SK-N-SH (cell line): ENCODE data around the gene CCDC91. TPM values are rescaled to one million over a fixed set of nuclear protein-coding genes. Genes with fewer than 3 reads are reported as not detected.

Experiments used
- CTCF ChIA-PET: fragments of 300-600, 350-600 bp; formaldehyde crosslinking; extraction: SDS; loops from one replicate; lab custom pipeline; 2021; lab: Yijun Ruan, JAX
- POLR2A ChIA-PET: fragments of 350-600 bp; sonication (Branson Sonifier 250); formaldehyde crosslinking; extraction: SDS; loops from one replicate; lab custom pipeline; 2020; ENCODE audit warnings: antibody characterized with exemption, inconsistent platforms; lab: Yijun Ruan, JAX
- DNase-seq: peaks from one replicate; pipeline ENCODE4 v3.0.0; 2012
- H2AFZ ChIP-seq: fragments of 200-600 bp; sonication (generic); 2 replicates; pipeline ENCODE4 v1.8.1; 2016; ENCODE audit warnings: antibody characterized with exemption, mild to moderate bottlenecking, low read depth
- H3F3A ChIP-seq: fragments of 200-600 bp; sonication (generic); replicated peaks from 2 replicates; pipeline ENCODE3; 2016; ENCODE audit warnings: antibody characterized with exemption, mild to moderate bottlenecking; ENCODE audit not compliant: insufficient read depth
- H3K27ac ChIP-seq, 2 experiments: fragments of 200-500 bp in 1 of 2; fragments of 200-600 bp in 1 of 2; sonication (Bioruptor generic) in 1 of 2; sonication (generic), shearing (Covaris generic) in 1 of 2; 2 replicates each; pipeline versions ENCODE4 v1.5.1 to v1.6.1; 2014 to 2016; ENCODE audit warnings: low read depth in 2 of 2, inconsistent platforms in 1 of 2, low read length in 1 of 2, mild to moderate bottlenecking in 1 of 2, mixed read lengths in 1 of 2
- H3K27me3 ChIP-seq: fragments of 200-600 bp; sonication (generic), shearing (Covaris generic); 2 replicates; pipeline ENCODE4 v1.6.1; 2016; ENCODE audit warnings: mixed run types; ENCODE audit not compliant: insufficient read depth
- H3K36me3 ChIP-seq, 2 experiments: fragments of 200-500 bp in 1 of 2; fragments of 200-600 bp in 1 of 2; sonication (Bioruptor generic) in 1 of 2; sonication (generic) in 1 of 2; replicated peaks in 1 of 2; 2 replicates each; pipeline versions ENCODE3 to v1.5.1; 2014 to 2016; ENCODE audit warnings: low read length in 1 of 2, mild to moderate bottlenecking in 1 of 2; ENCODE audit not compliant: insufficient read depth in 2 of 2, control insufficient read depth in 1 of 2
- H3K4me1 ChIP-seq, 2 experiments: fragments of 200-500 bp in 1 of 2; fragments of 200-600 bp in 1 of 2; sonication (Bioruptor generic) in 1 of 2; sonication (generic), shearing (Covaris generic) in 1 of 2; 2 replicates each; pipeline versions ENCODE4 v1.5.1 to v1.6.1; 2014 to 2016; ENCODE audit warnings: low read depth in 1 of 2, low read length in 1 of 2, mixed run types in 1 of 2; ENCODE audit not compliant: insufficient read depth in 2 of 2, control insufficient read depth in 1 of 2
- H3K4me2 ChIP-seq: fragments of 200-600 bp; sonication (generic), shearing (Covaris generic); 2 replicates; pipeline ENCODE4 v1.6.1; 2017; ENCODE audit warnings: mixed run types
- H3K4me3 ChIP-seq, 2 experiments: fragments of 200-500 bp in 1 of 2; fragments of 200-600 bp in 1 of 2; sonication (Bioruptor generic) in 1 of 2; sonication (generic), shearing (Covaris generic) in 1 of 2; 2 replicates each; pipeline versions ENCODE4 v1.5.1 to v1.8.1; 2014 to 2016; ENCODE audit warnings: low read depth in 2 of 2, inconsistent platforms in 1 of 2, low read length in 1 of 2, mild to moderate bottlenecking in 1 of 2, mixed read lengths in 1 of 2, moderate library complexity in 1 of 2
- H3K79me2 ChIP-seq: fragments of 200-600 bp; sonication (generic); 2 replicates; pipeline ENCODE4 v1.8.1; 2017; ENCODE audit warnings: mild to moderate bottlenecking; ENCODE audit not compliant: insufficient read depth
- H3K9ac ChIP-seq: fragments of 200-600 bp; sonication (generic); 2 replicates; pipeline ENCODE4 v1.6.1; 2017; ENCODE audit warnings: mixed run types
- H3K9me2 ChIP-seq: fragments of 200-600 bp; sonication (generic); 2 replicates; pipeline ENCODE4 v1.6.1; 2017; ENCODE audit warnings: mixed run types
- H3K9me3 ChIP-seq: fragments of 200-600 bp; sonication (generic); 2 replicates; pipeline ENCODE4 v1.6.1; 2017; ENCODE audit warnings: mixed run types, mild to moderate bottlenecking, moderate library complexity
- H4K20me1 ChIP-seq: fragments of 200-600 bp; sonication (generic); 2 replicates; pipeline ENCODE4 v1.6.1; 2017; ENCODE audit warnings: mild to moderate bottlenecking, mixed run types; ENCODE audit not compliant: insufficient read depth
- FOSL2 ChIP-seq: IDR thresholded peaks from 2 replicates; pipeline ENCODE4 v1.4.0; 2012; ENCODE audit warnings: low read depth, mild to moderate bottlenecking, moderate library complexity, borderline replicate concordance
- MEF2A ChIP-seq: IDR thresholded peaks from 2 replicates; pipeline ENCODE4 v1.4.0; 2012; ENCODE audit warnings: low read depth, borderline replicate concordance
- NRF1 ChIP-seq: IDR thresholded peaks from 2 replicates; pipeline ENCODE4 v1.6.1; 2012; ENCODE audit warnings: low read depth, mild to moderate bottlenecking, low read length
- PBX3 ChIP-seq: IDR thresholded peaks from 2 replicates; pipeline ENCODE4; 2012
- RCOR1 ChIP-seq: fragments of 150-350 bp; IDR thresholded peaks from 2 replicates; pipeline ENCODE4 v1.6.1; 2017; ENCODE audit warnings: antibody characterized with exemption, low read length
- RFX5 ChIP-seq: IDR thresholded peaks from 2 replicates; pipeline ENCODE4 v1.6.1; 2012; ENCODE audit warnings: mild to moderate bottlenecking, improper control_type of control experiment, low read length
- RXRA ChIP-seq: IDR thresholded peaks from 2 replicates; pipeline ENCODE4 v1.4.0; 2012; ENCODE audit warnings: low read depth, mild to moderate bottlenecking, borderline replicate concordance
- TAF1 ChIP-seq: IDR thresholded peaks from 2 replicates; pipeline ENCODE4 v1.6.1; 2012; ENCODE audit warnings: low read depth, mild to moderate bottlenecking, low read length, moderate library complexity, borderline replicate concordance
- TCF12 ChIP-seq: IDR thresholded peaks from 2 replicates; pipeline ENCODE4 v1.4.0; 2012
- YY1 ChIP-seq: IDR thresholded peaks from 2 replicates; pipeline ENCODE4 v1.4.0; 2012; ENCODE audit warnings: low read depth, mild to moderate bottlenecking
- WGBS: methylation state at CpG from one replicate; pipeline ENCODE4 v1.1.6; 2017; ENCODE audit warnings: low lambda C conversion rate; 5-methylcytosine and 5-hydroxymethylcytosine counted together
- polyA plus RNA-seq, 3 experiments: library from polyadenylated mRNA; depleted of rRNA; stranded (reverse); fragments of >200 nt; gene quantifications; 2 replicates each; pipeline ENCODE4 v1.2.3, GENCODE V29; 2012
- TF ChIP-seq, protein P1 (sequence below): fragments of 200-600 bp; sonication (generic); IDR thresholded peaks from 2 replicates; pipeline ENCODE4 v1.6.1; 2017; ENCODE audit warnings: antibody characterized with exemption, mild to moderate bottlenecking, moderate library complexity
- TF ChIP-seq, protein P2 (sequence below): fragments of 150-350 bp; IDR thresholded peaks from 2 replicates; pipeline ENCODE4 v1.6.1; 2017; ENCODE audit warnings: antibody characterized with exemption, low read length, low read depth, borderline replicate concordance

CCDC91 gene
- polyA plus RNA-seq, 1 of the 3 experiments (the other 2 are of a cell fraction) = 13.0 TPM

DNA sequence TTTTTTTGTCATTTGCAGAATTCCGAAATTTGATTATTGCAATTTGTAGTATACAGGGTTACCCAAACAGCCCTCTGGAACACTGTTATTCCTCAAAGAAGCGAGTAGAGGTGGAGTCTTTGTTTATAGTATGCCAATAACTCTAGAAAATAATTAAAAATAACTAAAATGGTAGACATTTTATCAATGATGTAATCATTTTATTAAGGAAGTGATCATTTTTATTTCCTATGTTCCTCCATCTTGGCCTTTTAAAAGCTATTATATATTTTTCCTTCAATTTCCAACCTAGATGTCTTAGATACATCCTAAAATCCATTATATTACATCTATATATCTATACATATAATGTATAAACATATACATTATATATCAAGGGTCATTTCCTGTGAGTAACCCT, 106.0 kb downstream of the CCDC91 start:
- ChIA-PET POLR2A (no interaction called here), CTCF (no interaction called here)
- Histone ChIP-seq H3K4me1 (no peaks in the 10 kb centered on the region), H3K79me2 (no peaks in the 10 kb centered on the region), H2AFZ (no peak overlapping the region), H4K20me1 (no peaks in the 10 kb centered on the region), H3K27me3 (no peaks in the 10 kb centered on the region), H3K27ac (no peak overlapping the region), H3F3A (no peaks in the 10 kb centered on the region), H3K9me3 (no peaks in the 10 kb centered on the region), H3K4me3 (no peak overlapping the region), H3K36me3 (peaks cover 0 to 6% of the 10 kb centered on the region in 2 experiments), H3K9me2 (no peaks in the 10 kb centered on the region), H3K9ac (no peak overlapping the region), H3K4me2 (no peak overlapping the region)
- no peak for DNase-seq
- 96% methylated on average over 2 of the region's 2 CpGs for WGBS
- no peak for TF ChIP-seq RFX5
- no peak for TF ChIP-seq RXRA
- TF ChIP-seq, all 33 proteins: peak for 0

DNA sequence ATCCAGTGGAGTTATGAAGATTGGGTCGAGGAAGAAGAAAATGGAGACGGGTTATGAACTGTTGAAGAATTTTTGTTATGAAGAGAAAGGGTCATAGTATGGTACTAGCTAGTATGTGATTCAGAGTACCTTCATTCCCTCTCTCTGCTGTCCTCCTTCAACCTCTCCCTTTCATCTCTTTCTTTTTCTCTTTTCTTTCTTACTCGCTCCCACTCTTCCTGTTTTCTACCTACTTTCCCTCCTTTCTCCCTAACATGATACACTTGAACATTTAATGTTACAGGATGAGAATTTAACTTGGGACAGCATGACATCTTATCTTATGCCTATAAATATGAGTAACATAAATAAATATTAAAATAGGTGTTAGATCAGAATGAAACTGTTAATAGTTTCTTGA, 112.9 kb downstream of the CCDC91 start:
- H3K9me2 ChIP-seq = no peaks in the 10 kb centered on the region
- ChIA-PET CTCF (no interaction called here), POLR2A (no interaction called here)
- TF ChIP-seq, protein P1, sequence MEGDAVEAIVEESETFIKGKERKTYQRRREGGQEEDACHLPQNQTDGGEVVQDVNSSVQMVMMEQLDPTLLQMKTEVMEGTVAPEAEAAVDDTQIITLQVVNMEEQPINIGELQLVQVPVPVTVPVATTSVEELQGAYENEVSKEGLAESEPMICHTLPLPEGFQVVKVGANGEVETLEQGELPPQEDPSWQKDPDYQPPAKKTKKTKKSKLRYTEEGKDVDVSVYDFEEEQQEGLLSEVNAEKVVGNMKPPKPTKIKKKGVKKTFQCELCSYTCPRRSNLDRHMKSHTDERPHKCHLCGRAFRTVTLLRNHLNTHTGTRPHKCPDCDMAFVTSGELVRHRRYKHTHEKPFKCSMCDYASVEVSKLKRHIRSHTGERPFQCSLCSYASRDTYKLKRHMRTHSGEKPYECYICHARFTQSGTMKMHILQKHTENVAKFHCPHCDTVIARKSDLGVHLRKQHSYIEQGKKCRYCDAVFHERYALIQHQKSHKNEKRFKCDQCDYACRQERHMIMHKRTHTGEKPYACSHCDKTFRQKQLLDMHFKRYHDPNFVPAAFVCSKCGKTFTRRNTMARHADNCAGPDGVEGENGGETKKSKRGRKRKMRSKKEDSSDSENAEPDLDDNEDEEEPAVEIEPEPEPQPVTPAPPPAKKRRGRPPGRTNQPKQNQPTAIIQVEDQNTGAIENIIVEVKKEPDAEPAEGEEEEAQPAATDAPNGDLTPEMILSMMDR = no peak
- TF ChIP-seq PBX3 = no peak
- TF ChIP-seq NRF1 = no peak
- no peak for TF ChIP-seq YY1
- TF ChIP-seq RFX5 = no peak
- no peak for TF ChIP-seq MEF2A
- TF ChIP-seq FOSL2 = no peak
- TF ChIP-seq, protein P2, sequence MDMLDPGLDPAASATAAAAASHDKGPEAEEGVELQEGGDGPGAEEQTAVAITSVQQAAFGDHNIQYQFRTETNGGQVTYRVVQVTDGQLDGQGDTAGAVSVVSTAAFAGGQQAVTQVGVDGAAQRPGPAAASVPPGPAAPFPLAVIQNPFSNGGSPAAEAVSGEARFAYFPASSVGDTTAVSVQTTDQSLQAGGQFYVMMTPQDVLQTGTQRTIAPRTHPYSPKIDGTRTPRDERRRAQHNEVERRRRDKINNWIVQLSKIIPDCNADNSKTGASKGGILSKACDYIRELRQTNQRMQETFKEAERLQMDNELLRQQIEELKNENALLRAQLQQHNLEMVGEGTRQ = no peak
- TF ChIP-seq TCF12 = no peak
- TF ChIP-seq RCOR1 = no peak
- no peak for TF ChIP-seq TAF1
- H3K4me2 ChIP-seq = no peak overlapping the region
- H2AFZ ChIP-seq = no peak overlapping the region
- H3K4me1 ChIP-seq = no peaks in the 10 kb centered on the region
- WGBS = 96% methylated on average over 3 of the region's 3 CpGs
- DNase-seq = no peak
- no peak overlapping the region for H3K4me3 ChIP-seq
- no peaks in the 10 kb centered on the region for H3K79me2 ChIP-seq
- no peak overlapping the region for H3K27ac ChIP-seq
- peaks cover 8 to 17% of the 10 kb centered on the region in 2 experiments for H3K36me3 ChIP-seq
- no peak overlapping the region for H3K9ac ChIP-seq
- no peaks in the 10 kb centered on the region for H3F3A ChIP-seq
- no peaks in the 10 kb centered on the region for H4K20me1 ChIP-seq
- no peaks in the 10 kb centered on the region; the same call in 1 of the 2 replicates for H3K9me3 ChIP-seq
- no peaks in the 10 kb centered on the region for H3K27me3 ChIP-seq
